ENCODE results near the gene GJC1.

DNA sequence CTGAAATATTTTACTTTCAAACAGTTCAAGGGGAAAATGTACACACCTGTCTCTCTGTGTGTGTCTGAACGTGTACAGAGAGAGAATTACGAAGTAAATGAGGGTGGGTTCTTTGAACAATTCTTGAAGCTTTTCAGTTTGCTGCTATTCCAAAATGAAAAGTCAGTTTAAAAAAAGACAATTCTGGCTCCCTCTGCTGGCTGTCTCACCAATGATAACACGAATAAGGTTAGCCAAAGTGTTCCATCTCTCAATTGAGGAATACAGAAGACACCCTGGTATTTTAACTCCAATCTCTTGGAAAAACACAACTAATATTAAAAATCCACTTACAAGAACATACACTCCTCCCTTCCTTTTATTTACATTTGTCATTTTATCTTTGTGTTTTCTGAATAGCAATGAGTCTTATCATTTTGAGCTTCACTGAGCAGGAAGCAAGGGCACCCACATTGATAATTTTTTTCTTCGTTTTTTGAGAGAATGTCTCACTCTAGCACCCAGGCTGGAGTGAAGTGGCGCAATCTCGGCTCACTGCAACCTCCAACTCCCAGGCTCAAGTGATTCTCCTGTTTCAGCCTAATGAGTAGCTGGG is 48.6 kb upstream of the GJC1 start:
- TF ChIP-seq POLR2A (IDR thresholded peaks at IDR 0.05) (no peak), CTCF (IDR thresholded peaks at IDR 0.05) (peak in 1 of 3 donors; percentile 37), EP300 (IDR thresholded peaks at IDR 0.05) (no peak)

Data from ovary (tissue), 3 donors.